HAP-1 (cell line): ENCODE measurements around the gene CCDC88C.
"Not testable (repeated sequence)": the region's sequence is repeated elsewhere in the genome, so short reads cannot be mapped to it uniquely, and the experiment has no call there.

ENCODE experiments used
- DNase-seq, 2 experiments: peaks; one replicate each; pipeline ENCODE4 v3.0.0-alpha.2; 2016 to 2020; ENCODE audit warnings: low spot score in 2 of 2
- H3K27me3 ChIP-seq: fragments of 250-450 bp; sonication (Bioruptor Pico); 2 replicates; pipeline ENCODE4 v1.5.1; 2020; ENCODE audit warnings: low read depth, mild to moderate bottlenecking, moderate library complexity
- H3K36me3 ChIP-seq: fragments of 250-450 bp; sonication (Bioruptor Pico); replicated peaks from 2 replicates; pipeline ENCODE4 v1.5.1; 2020; ENCODE audit warnings: mild to moderate bottlenecking
- H3K4me1 ChIP-seq: fragments of 250-450 bp; sonication (Bioruptor Pico); 2 replicates; pipeline ENCODE4 v1.5.1; 2020; ENCODE audit warnings: mild to moderate bottlenecking
- H3K4me3 ChIP-seq: fragments of 250-450 bp; sonication (Bioruptor Pico); 2 replicates; pipeline ENCODE4 v1.5.1; 2020; ENCODE audit warnings: mild to moderate bottlenecking, moderate library complexity
- H3K9me3 ChIP-seq: fragments of 250-450 bp; sonication (Bioruptor Pico); 2 replicates; pipeline ENCODE4 v1.5.1; 2020; ENCODE audit warnings: mild to moderate bottlenecking, moderate library complexity
- in situ Hi-C: fragments of 300-500 bp; cut with MboI; formaldehyde crosslinking; loops from 3 replicates; pipeline ENCODE4 v1.14.3; 2020; ENCODE audit warnings: low sequenced_read_pairs, inconsistent platforms, mixed read lengths

CCDC88C gene

GRCh38 chr14:91417120-91417982 lies at the start of gene CCDC88C:
TSS of gene CCDC88C (minus strand) at chr14:91417820. CDS start at chr14:91417690, 130 bp downstream.
- in situ Hi-C loops = no loop called here
- peak; percentile 68 to 85 for DNase-seq
- Histone ChIP-seq H3K4me1 (peaks cover 9% of the 10 kb centered on the region), H3K4me3 (peak within 1 kb of the TSS; percentile 72), H3K27me3 (no peaks in the 10 kb centered on the region), H3K36me3 (peaks cover 22% of the 10 kb centered on the region), H3K9me3 (no peaks in the 10 kb centered on the region)

GRCh38 chr14:91466192-91466591 lies 48.6 kb upstream of the CCDC88C start:
- peaks cover 21% of the 10 kb centered on the region for H3K4me1 ChIP-seq
- peak in 1 of 2 experiments; percentile 30 for DNase-seq
- in situ Hi-C loops = no loop called here

GRCh38 chr14:91464615-91465205 lies 47.1 kb upstream of the CCDC88C start:
- Histone ChIP-seq H3K4me1 (peaks cover 21% of the 10 kb centered on the region), H3K4me3 (no peak overlapping the region), H3K9me3 (no peaks in the 10 kb centered on the region), H3K27me3 (no peaks in the 10 kb centered on the region), H3K36me3 (peaks cover 68% of the 10 kb centered on the region)
- peak in 1 of 2 experiments; percentile 58 for DNase-seq
- in situ Hi-C loops = no loop called here

More at GRCh38 chr14:91466192-91466591, 48.6 kb upstream of the CCDC88C start:
- Histone ChIP-seq H3K4me3 (no peak overlapping the region), H3K9me3 (no peaks in the 10 kb centered on the region), H3K27me3 (no peaks in the 10 kb centered on the region), H3K36me3 (peaks cover 69% of the 10 kb centered on the region)

GRCh38 chr14:91458612-91459011 lies 41.0 kb upstream of the CCDC88C start:
- Histone ChIP-seq H3K4me1 (peaks cover 10% of the 10 kb centered on the region), H3K4me3 (no peak overlapping the region), H3K9me3 (no peaks in the 10 kb centered on the region), H3K27me3 (no peaks in the 10 kb centered on the region), H3K36me3 (peaks cover 69% of the 10 kb centered on the region)
- in situ Hi-C loops = no loop called here
- no peak for DNase-seq

GRCh38 chr14:91456283-91456682 lies 38.7 kb upstream of the CCDC88C start:
- Histone ChIP-seq H3K9me3 (no peaks in the 10 kb centered on the region), H3K4me1 (peaks cover 10% of the 10 kb centered on the region), H3K36me3 (peaks cover 45% of the 10 kb centered on the region), H3K27me3 (no peaks in the 10 kb centered on the region), H3K4me3 (no peak overlapping the region)
- no peak for DNase-seq
- in situ Hi-C loops = no loop called here

GRCh38 chr14:91454580-91454979 lies 37.0 kb upstream of the CCDC88C start:
- Histone ChIP-seq H3K36me3 (peaks cover 30% of the 10 kb centered on the region), H3K4me1 (peaks cover 10% of the 10 kb centered on the region), H3K4me3 (no peak overlapping the region), H3K9me3 (no peaks in the 10 kb centered on the region), H3K27me3 (no peaks in the 10 kb centered on the region)
- in situ Hi-C loops = no loop called here
- DNase-seq = no peak

GRCh38 chr14:91454155-91454554 lies 36.5 kb upstream of the CCDC88C start:
- H3K4me1 ChIP-seq = peaks cover 10% of the 10 kb centered on the region
- H3K36me3 ChIP-seq = peaks cover 27% of the 10 kb centered on the region
- no peak for DNase-seq
- H3K27me3 ChIP-seq = no peaks in the 10 kb centered on the region
- H3K4me3 ChIP-seq = no peak overlapping the region
- in situ Hi-C loops = no loop called here
- H3K9me3 ChIP-seq = no peaks in the 10 kb centered on the region

- Histone ChIP-seq H3K36me3 (peaks cover 23% of the 10 kb centered on the region), H3K4me1 (peaks cover 10% of the 10 kb centered on the region), H3K9me3 (no peaks in the 10 kb centered on the region), H3K27me3 (no peaks in the 10 kb centered on the region), H3K4me3 (no peak overlapping the region)
- no peak for DNase-seq
- in situ Hi-C loops = no loop called here
These were observed 36.1 kb upstream of the CCDC88C start for GRCh38 chr14:91453744-91454143.

GRCh38 chr14:91444335-91445020 lies 26.9 kb upstream of the CCDC88C start:
- Histone ChIP-seq H3K27me3 (0 out of 2 replicates have a peak, but pooled peaks cover 4% of the 10 kb centered on the region), H3K9me3 (peaks cover 3% of the 10 kb centered on the region; the same call in 1 of the 2 replicates), H3K36me3 (no peaks in the 10 kb centered on the region), H3K4me3 (no peak overlapping the region), H3K4me1 (no peaks in the 10 kb centered on the region)
- DNase-seq = no peak
- in situ Hi-C loops = no loop called here

- no peak overlapping the region for H3K4me3 ChIP-seq
- DNase-seq = no peak
- in situ Hi-C loops = no loop called here
- peaks cover 5% of the 10 kb centered on the region for H3K9me3 ChIP-seq
- no peaks in the 10 kb centered on the region for H3K4me1 ChIP-seq
- H3K36me3 ChIP-seq = no peaks in the 10 kb centered on the region
- H3K27me3 ChIP-seq = no peaks in the 10 kb centered on the region
These were observed 21.7 kb upstream of the CCDC88C start for GRCh38 chr14:91439345-91439744.

GRCh38 chr14:91438845-91439244 lies 21.2 kb upstream of the CCDC88C start:
- H3K9me3 ChIP-seq = peaks cover 5% of the 10 kb centered on the region
- no peak overlapping the region for H3K4me3 ChIP-seq
- no peaks in the 10 kb centered on the region for H3K4me1 ChIP-seq
- H3K27me3 ChIP-seq = no peaks in the 10 kb centered on the region
- in situ Hi-C loops = no loop called here
- DNase-seq = no peak
- H3K36me3 ChIP-seq = no peaks in the 10 kb centered on the region

- H3K27me3 ChIP-seq, H3K36me3 ChIP-seq, in situ Hi-C loops, H3K4me3 ChIP-seq, H3K9me3 ChIP-seq, H3K4me1 ChIP-seq, DNase-seq: not testable (repeated sequence)
These were observed 18.6 kb upstream of the CCDC88C start for GRCh38 chr14:91436266-91436665.

- in situ Hi-C loops = no loop called here
- H3K9me3 ChIP-seq = no peaks in the 10 kb centered on the region
- H3K4me3 ChIP-seq = no peak overlapping the region
- no peaks in the 10 kb centered on the region for H3K27me3 ChIP-seq
- no peak for DNase-seq
- no peaks in the 10 kb centered on the region for H3K36me3 ChIP-seq
- no peaks in the 10 kb centered on the region for H3K4me1 ChIP-seq
These were observed 11.8 kb upstream of the CCDC88C start for GRCh38 chr14:91429385-91429784.

- H3K27me3 ChIP-seq, in situ Hi-C loops, H3K4me3 ChIP-seq, H3K9me3 ChIP-seq, H3K36me3 ChIP-seq, H3K4me1 ChIP-seq, DNase-seq: not testable (repeated sequence)
These were observed 11.3 kb upstream of the CCDC88C start for GRCh38 chr14:91428931-91429330.
